HG03159 (cell line): Measurements from ENCODE around the gene MTARC1.

Experiments used
- ATAC-seq: cut with Tn5 transposase; IDR thresholded peaks from one replicate; pipeline ENCODE4 v1.9.1; 2021; ENCODE audit warnings: mild to moderate bottlenecking, moderate library complexity; ENCODE audit not compliant: unreplicated experiment

The MTARC1 gene

GRCh38 chr1:220769205-220769604 lies 17.5 kb upstream of the MTARC1 start:
- ATAC-seq, result no peak

GRCh38 chr1:220770245-220770913 lies 16.3 kb upstream of the MTARC1 start:
- peak; percentile 61 for ATAC-seq

GRCh38 chr1:220772846-220773245 lies 13.9 kb upstream of the MTARC1 start:
- ATAC-seq, result peak; percentile 39

- no peak for ATAC-seq
Measured at GRCh38 chr1:220775240-220775853, 11.4 kb upstream of the MTARC1 start.

GRCh38 chr1:220776254-220776653 lies 10.5 kb upstream of the MTARC1 start:
- no peak for ATAC-seq

GRCh38 chr1:220776720-220777326 lies 9.9 kb upstream of the MTARC1 start:
- peak; percentile 70 for ATAC-seq

- ATAC-seq, result no peak
Measured at GRCh38 chr1:220783453-220783852, 3.3 kb upstream of the MTARC1 start.

- ATAC-seq, result no peak
Measured at GRCh38 chr1:220784751-220785150, 2.0 kb upstream of the MTARC1 start.

GRCh38 chr1:220785166-220786056 lies 1.3 kb upstream of the MTARC1 start:
- no peak for ATAC-seq

GRCh38 chr1:220786057-220786336 lies 716 bp upstream of the MTARC1 start:
- peak; percentile 10 for ATAC-seq

- ATAC-seq, result peak; percentile 43
Measured at GRCh38 chr1:220787069-220787619, 431 bp downstream of the MTARC1 start.

GRCh38 chr1:220788900-220789299 lies 2.2 kb downstream of the MTARC1 start:
- ATAC-seq, result no peak

- ATAC-seq, result no peak
Measured at GRCh38 chr1:220789532-220790147, 2.9 kb downstream of the MTARC1 start.

- ATAC-seq, result no peak
Measured at GRCh38 chr1:220791285-220791684, 4.6 kb downstream of the MTARC1 start.

- no peak for ATAC-seq
Measured at GRCh38 chr1:220791956-220792355, 5.2 kb downstream of the MTARC1 start.

- no peak for ATAC-seq
Measured at GRCh38 chr1:220796530-220796929, 9.8 kb downstream of the MTARC1 start.

GRCh38 chr1:220797044-220797443 lies 10.3 kb downstream of the MTARC1 start:
- no peak for ATAC-seq

- ATAC-seq, result no peak
Measured at GRCh38 chr1:220797553-220797952, 10.8 kb downstream of the MTARC1 start.

- no peak for ATAC-seq
Measured at GRCh38 chr1:220798338-220798737, 11.6 kb downstream of the MTARC1 start.

GRCh38 chr1:220800262-220800661 lies 13.5 kb downstream of the MTARC1 start:
- no peak for ATAC-seq
